ENCODE results near the gene WFIKKN1.
A peak's percentile ranks its signal among the peaks of the same experiment; 100 is the strongest.

The WFIKKN1 gene

GRCh38 chr16:634051-634670 is 3.4 kb downstream of the WFIKKN1 start:
- DNase-seq (ENCODE audit: extremely low spot score, insufficient read length, low read depth) = no peak
- FAIRE-seq = no peak

GRCh38 chr16:634996-635395 is 4.2 kb downstream of the WFIKKN1 start:
- FAIRE-seq = no peak
- no peak for DNase-seq (ENCODE audit: extremely low spot score, insufficient read length, low read depth)

- DNase-seq (ENCODE audit: extremely low spot score, insufficient read length, low read depth) (no peak), FAIRE-seq (no peak)
These were observed 4.9 kb downstream of the WFIKKN1 start for GRCh38 chr16:635573-636205.

- peak; percentile 96 for DNase-seq (ENCODE audit: extremely low spot score, insufficient read length, low read depth)
- FAIRE-seq = peak; percentile 89
These were observed 5.7 kb downstream of the WFIKKN1 start, which contains the start of gene METTL26 for GRCh38 chr16:636206-637080. METTL26 (minus strand) TSS chr16:636305; CDS start chr16:636290, 15 bp downstream.

- DNase-seq (ENCODE audit: extremely low spot score, insufficient read length, low read depth) (peak; percentile 97), FAIRE-seq (no peak)
These were observed 6.6 kb downstream of the WFIKKN1 start for GRCh38 chr16:637081-638018.

- no peak for DNase-seq (ENCODE audit: extremely low spot score, insufficient read length, low read depth)
These were observed 7.3 kb downstream of the WFIKKN1 start for GRCh38 chr16:638034-638543.

GRCh38 chr16:638836-639235 is 8.1 kb downstream of the WFIKKN1 start:
- no peak for DNase-seq (ENCODE audit: extremely low spot score, insufficient read length, low read depth)
- no peak for FAIRE-seq

More at GRCh38 chr16:638034-638543, 7.3 kb downstream of the WFIKKN1 start:
- no peak for FAIRE-seq

- no peak for DNase-seq (ENCODE audit: extremely low spot score, insufficient read length, low read depth)
- no peak for FAIRE-seq
These were observed 9.8 kb downstream of the WFIKKN1 start for GRCh38 chr16:640614-641013.

- FAIRE-seq (peak; percentile 86), DNase-seq (ENCODE audit: extremely low spot score, insufficient read length, low read depth) (peak; percentile 71)
These were observed 10.8 kb downstream of the WFIKKN1 start, which contains the start of gene MCRIP2 for GRCh38 chr16:641326-642188. MCRIP2 (plus strand) TSS chr16:641828; CDS start chr16:641992, 164 bp downstream.

- DNase-seq (ENCODE audit: extremely low spot score, insufficient read length, low read depth) (peak; percentile 45), FAIRE-seq (peak; percentile 29)
These were observed 11.6 kb downstream of the WFIKKN1 start for GRCh38 chr16:642189-643049.

- no peak for DNase-seq (ENCODE audit: extremely low spot score, insufficient read length, low read depth)
- FAIRE-seq = no peak
These were observed 12.2 kb downstream of the WFIKKN1 start for GRCh38 chr16:643050-643368.

- FAIRE-seq (no peak), DNase-seq (ENCODE audit: extremely low spot score, insufficient read length, low read depth) (no peak)
These were observed 13.8 kb downstream of the WFIKKN1 start for GRCh38 chr16:644556-644955.

- FAIRE-seq (no peak), DNase-seq (ENCODE audit: extremely low spot score, insufficient read length, low read depth) (no peak)
These were observed 15.3 kb downstream of the WFIKKN1 start for GRCh38 chr16:645852-646678.

- no peak for FAIRE-seq
These were observed 15.9 kb downstream of the WFIKKN1 start for GRCh38 chr16:646679-647172.

GRCh38 chr16:647173-647902 is 16.6 kb downstream of the WFIKKN1 start:
- DNase-seq (ENCODE audit: extremely low spot score, insufficient read length, low read depth) (no peak), FAIRE-seq (no peak)

More at GRCh38 chr16:646679-647172, 15.9 kb downstream of the WFIKKN1 start:
- DNase-seq (ENCODE audit: extremely low spot score, insufficient read length, low read depth) = no peak
